VCaP (cell line): Measurements from ENCODE around the gene RBP2.
"Not testable (repeated sequence)": the region's sequence is repeated elsewhere in the genome, so short reads cannot be mapped to it uniquely, and the experiment has no call there.

Experiments
- H3K27ac ChIP-seq: fragments of 450-650 bp; 2 replicates; pipeline ENCODE4 v1.5.1; 2017
- TF ChIP-seq, protein P1 (sequence below): fragments of 450-650 bp; conservative IDR thresholded peaks from 2 replicates; pipeline ENCODE4 v1.5.1; 2017; ENCODE audit warnings: mild to moderate bottlenecking, moderate library complexity

RBP2 gene

DNA sequence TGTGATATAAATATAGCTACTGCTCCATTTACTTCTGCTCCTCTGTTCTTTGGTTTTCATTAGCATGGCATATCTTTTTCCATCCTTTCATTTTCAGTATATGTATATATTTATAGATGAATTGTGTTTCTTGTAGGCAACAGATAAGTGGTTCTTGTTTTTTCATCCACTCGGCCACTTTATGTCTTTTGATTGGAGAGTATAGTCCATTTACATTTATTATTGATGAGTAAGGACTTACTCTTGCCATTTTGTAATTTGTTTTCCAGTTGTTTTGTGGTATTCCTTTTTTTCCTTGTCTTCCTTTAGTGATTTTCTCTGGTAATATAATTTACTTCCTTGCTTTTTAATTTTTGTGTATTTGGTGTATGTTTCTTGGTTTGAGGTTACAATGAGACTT is 60.0 kb downstream of the RBP2 start:
- TF ChIP-seq, protein P1, sequence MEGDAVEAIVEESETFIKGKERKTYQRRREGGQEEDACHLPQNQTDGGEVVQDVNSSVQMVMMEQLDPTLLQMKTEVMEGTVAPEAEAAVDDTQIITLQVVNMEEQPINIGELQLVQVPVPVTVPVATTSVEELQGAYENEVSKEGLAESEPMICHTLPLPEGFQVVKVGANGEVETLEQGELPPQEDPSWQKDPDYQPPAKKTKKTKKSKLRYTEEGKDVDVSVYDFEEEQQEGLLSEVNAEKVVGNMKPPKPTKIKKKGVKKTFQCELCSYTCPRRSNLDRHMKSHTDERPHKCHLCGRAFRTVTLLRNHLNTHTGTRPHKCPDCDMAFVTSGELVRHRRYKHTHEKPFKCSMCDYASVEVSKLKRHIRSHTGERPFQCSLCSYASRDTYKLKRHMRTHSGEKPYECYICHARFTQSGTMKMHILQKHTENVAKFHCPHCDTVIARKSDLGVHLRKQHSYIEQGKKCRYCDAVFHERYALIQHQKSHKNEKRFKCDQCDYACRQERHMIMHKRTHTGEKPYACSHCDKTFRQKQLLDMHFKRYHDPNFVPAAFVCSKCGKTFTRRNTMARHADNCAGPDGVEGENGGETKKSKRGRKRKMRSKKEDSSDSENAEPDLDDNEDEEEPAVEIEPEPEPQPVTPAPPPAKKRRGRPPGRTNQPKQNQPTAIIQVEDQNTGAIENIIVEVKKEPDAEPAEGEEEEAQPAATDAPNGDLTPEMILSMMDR: no peak
- no peak overlapping the region for H3K27ac ChIP-seq

DNA sequence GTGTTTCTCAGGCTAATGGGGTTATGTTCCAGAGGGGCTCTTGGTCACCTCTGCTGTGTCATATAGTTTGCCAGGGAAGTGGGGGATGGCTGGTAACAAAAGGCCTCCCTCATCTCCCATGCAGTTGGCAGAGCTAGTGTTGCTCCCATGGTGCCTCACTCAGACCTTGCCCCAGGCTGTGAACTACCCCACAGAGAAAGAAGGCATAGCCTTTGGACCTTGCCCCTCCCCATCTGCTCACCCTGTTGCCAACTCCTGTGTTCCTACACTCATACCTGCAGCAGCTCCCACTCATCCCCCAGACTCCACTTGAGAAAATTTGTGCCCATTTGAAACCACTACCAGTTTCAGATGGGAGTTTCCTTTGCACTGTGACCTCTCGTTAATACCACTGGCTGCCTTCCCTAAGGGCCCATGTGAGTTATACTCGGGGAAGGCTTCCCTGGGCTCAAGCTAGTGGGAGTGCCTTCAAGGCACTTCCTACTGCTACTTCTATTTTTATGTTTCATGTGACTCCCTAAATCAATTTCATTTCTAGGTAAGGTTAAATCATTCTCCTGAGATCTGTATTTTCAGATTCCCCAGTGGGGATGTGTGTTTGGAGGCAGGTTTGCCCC is 61.6 kb downstream of the RBP2 start:
- TF ChIP-seq, protein P1: no peak
- no peak overlapping the region for H3K27ac ChIP-seq

DNA sequence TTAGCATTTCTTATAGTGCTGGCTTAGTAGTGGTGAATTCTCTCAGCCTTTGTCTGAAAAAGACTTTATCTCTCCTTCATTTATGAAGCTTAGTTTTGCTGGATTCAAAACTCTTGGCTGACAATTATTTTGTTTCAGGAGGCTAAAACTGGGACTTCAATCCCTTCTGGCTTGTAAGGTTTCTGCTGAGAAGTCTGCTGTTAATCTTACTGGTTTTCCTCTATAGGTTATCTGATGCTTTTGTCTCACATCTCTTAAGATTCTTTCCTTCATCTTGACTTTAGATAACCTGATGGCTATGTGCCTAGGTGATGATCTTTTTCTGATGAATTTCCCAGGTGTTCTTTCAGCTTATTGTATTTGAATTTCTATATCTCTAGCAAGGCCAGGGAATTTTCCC is 63.4 kb downstream of the RBP2 start:
- H3K27ac ChIP-seq: not testable (repeated sequence)
